GM06990 (cell line): ENCODE results near the gene CDH2.

Source experiments
- DNase-seq: peaks from one replicate; pipeline ENCODE4 v3.0.0-alpha.2; 2011; ENCODE audit not compliant: insufficient read length; ENCODE audit errors: extremely low read depth
- H3K27me3 ChIP-seq: replicated peaks from 2 replicates; pipeline ENCODE4 v1.6.0; 2011; ENCODE audit warnings: low read length; ENCODE audit not compliant: control insufficient read depth, insufficient read depth
- H3K36me3 ChIP-seq: 2 replicates; pipeline ENCODE4 v1.5.1; 2011; ENCODE audit warnings: low read length; ENCODE audit not compliant: control insufficient read depth, insufficient read depth
- H3K4me3 ChIP-seq: replicated peaks from 2 replicates; pipeline ENCODE4 v1.5.1; 2011; ENCODE audit warnings: low read depth, mild to moderate bottlenecking, control low read depth, low read length
- TF ChIP-seq, protein P1 (sequence below): IDR thresholded peaks from 2 replicates; pipeline ENCODE4 v1.5.1; 2011; ENCODE audit warnings: low read length, control low read depth, mild to moderate bottlenecking, inconsistent platforms; ENCODE audit not compliant: insufficient read depth, poor library complexity, severe bottlenecking

The CDH2 gene

DNA sequence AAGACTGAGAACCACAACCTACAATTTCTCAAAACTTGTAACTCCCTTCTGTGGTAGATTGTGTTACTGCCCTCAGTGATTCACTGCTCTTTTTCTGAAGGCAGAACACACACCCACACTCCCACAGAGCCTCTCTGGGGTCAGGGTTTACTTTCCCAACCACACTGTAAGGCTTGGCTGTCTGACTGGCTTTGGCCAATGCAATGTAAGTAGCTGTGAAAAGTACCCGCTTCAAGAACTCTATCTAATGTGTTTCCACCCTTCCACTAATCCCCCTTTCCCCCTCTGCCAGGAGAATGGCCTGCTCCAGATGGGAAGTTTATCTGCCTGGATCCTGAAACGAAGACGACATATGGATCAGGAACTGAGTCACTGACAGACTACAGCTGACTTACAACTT is 222.7 kb downstream of the CDH2 start:
- DNase-seq: no peak
- Histone ChIP-seq H3K27me3 (no peaks in the 10 kb centered on the region), H3K36me3 (no peaks in the 10 kb centered on the region), H3K4me3 (no peak overlapping the region)
- TF ChIP-seq, protein P1, sequence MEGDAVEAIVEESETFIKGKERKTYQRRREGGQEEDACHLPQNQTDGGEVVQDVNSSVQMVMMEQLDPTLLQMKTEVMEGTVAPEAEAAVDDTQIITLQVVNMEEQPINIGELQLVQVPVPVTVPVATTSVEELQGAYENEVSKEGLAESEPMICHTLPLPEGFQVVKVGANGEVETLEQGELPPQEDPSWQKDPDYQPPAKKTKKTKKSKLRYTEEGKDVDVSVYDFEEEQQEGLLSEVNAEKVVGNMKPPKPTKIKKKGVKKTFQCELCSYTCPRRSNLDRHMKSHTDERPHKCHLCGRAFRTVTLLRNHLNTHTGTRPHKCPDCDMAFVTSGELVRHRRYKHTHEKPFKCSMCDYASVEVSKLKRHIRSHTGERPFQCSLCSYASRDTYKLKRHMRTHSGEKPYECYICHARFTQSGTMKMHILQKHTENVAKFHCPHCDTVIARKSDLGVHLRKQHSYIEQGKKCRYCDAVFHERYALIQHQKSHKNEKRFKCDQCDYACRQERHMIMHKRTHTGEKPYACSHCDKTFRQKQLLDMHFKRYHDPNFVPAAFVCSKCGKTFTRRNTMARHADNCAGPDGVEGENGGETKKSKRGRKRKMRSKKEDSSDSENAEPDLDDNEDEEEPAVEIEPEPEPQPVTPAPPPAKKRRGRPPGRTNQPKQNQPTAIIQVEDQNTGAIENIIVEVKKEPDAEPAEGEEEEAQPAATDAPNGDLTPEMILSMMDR: no peak

DNA sequence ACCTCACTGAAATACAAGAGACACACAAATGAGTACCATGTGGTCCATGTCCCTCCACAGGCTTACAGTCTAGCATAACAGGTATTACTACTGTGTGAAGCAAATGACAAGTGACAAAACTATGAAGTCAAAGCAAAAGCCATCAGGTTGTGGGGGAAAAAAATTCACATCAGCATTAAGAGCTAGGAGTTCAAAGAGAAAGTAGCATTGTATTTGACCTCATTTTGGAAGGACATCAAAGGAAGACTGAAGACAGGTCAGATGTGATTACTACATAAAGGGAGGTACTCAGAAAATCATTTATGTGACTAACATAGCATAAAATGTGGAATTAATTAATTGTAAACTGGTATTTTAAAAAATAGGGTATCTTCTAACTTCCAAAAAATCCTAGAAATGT is 224.2 kb downstream of the CDH2 start:
- Histone ChIP-seq H3K27me3 (no peaks in the 10 kb centered on the region), H3K4me3 (no peak overlapping the region), H3K36me3 (no peaks in the 10 kb centered on the region)
- no peak for DNase-seq
- TF ChIP-seq, protein P1: no peak

DNA sequence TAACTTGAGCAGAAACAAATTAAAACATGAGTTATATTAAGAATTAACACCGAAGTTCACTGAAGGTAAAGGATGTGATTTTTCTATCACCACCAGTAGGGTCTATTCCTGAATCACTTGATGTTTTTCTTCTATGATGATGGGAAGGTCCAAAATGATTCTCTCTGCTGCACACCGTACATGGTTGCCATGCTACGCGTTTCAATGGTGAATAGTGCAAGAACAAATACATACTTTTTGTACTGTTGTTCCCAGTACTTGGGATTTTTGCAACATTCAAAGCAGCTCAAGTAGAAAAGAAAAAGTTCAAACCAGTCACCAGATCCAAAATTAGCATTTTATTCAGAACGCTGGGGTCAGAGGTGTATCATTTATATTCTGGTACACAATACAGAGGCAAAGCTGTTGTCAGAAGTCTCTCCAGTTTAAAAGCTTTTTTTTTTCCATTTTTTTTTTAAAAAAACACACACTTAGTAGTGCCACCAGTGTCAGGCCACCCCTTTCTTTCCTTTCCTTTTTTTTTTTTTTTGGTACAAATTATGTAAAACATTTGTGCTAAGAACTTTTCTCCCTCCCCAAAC is 226.2 kb downstream of the CDH2 start:
- no peaks in the 10 kb centered on the region for H3K27me3 ChIP-seq
- TF ChIP-seq, protein P1: no peak
- DNase-seq: no peak
- no peak overlapping the region for H3K4me3 ChIP-seq
- no peaks in the 10 kb centered on the region for H3K36me3 ChIP-seq

DNA sequence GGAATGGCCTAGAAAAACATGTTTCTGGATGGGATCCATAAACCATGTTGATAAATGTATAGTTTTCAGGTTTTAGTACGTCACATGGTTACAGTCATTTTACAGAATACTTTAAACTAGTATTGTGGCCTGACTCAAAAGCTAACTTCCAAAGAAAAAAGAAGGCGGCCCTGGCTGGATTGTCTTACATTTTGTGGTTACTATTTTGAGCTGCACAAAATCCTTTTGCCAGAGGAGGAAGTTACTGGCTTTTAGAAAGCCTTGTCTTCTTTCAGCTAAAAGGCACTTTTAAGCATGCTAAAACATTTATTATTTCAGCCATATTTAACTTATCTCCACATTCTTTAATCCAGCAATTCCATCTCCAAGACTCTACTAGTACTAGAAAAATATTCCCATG is 227.9 kb downstream of the CDH2 start:
- no peak for DNase-seq
- Histone ChIP-seq H3K4me3 (no peak overlapping the region), H3K27me3 (no peaks in the 10 kb centered on the region), H3K36me3 (no peaks in the 10 kb centered on the region)
- TF ChIP-seq, protein P1: no peak

DNA sequence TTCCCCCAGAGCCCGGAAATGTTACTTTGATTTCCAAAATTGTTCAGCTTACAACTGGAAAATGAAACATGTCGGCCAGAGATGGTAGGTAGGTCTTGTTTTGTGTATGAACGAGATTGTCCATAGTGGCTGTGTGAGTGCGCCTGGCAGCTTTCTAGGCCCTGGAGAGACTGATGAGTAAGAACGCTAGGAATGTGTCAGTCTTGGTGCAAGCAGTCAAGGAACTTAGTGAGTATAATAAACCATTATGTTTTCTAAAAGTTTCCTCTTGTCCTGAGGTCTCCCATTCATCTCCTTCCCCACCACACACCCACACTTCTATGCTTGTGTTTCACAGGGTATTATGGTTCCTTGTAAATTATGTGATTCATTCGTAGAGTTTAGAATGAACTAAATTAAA is 234.2 kb downstream of the CDH2 start:
- TF ChIP-seq, protein P1: no peak
- no peak for DNase-seq
- Histone ChIP-seq H3K4me3 (no peak overlapping the region), H3K36me3 (no peaks in the 10 kb centered on the region), H3K27me3 (no peaks in the 10 kb centered on the region)

DNA sequence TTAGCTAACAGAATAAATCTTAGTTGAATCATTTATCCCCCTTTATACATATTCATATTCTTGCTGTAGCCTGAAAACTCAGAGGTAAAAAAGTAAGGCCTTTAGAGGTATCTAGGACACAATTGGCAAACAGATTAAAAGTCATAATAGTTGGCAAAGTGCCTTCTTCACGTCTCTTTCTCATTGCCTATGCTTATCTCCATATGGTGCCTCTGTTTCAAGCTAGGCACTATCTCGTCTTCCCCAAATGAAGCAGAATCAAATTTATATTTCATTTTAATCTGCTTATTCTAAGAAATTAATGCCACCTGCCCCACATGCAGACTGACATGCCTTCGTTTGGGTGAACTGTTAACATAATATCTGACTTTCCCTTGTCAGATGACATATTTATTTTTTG is 245.4 kb downstream of the CDH2 start:
- DNase-seq: no peak
- TF ChIP-seq, protein P1: no peak
- Histone ChIP-seq H3K36me3 (no peaks in the 10 kb centered on the region), H3K4me3 (no peak overlapping the region), H3K27me3 (no peaks in the 10 kb centered on the region)
